ENCODE data around the gene DKC1. TPM values are rescaled to one million over a fixed set of nuclear protein-coding genes. Genes with fewer than 3 reads are reported as not detected.
A peak's percentile ranks its signal among the peaks of the same experiment; 100 is the strongest.

The DKC1 gene
- 10 to 100 TPM; 19.5 to 34.3 TPM for total RNA-seq
- long read RNA-seq, transcript DKC1-201 (15 exons, 2,577 nt) = major isoform, 20 of 51 reads
- long read RNA-seq, partial matches to known transcripts = 29 of 51 reads
- long read RNA-seq, other reads (novel, unspliced or antisense) = 2 of 51 reads

GRCh38 chrX:154762537-154763296 is at the start of gene DKC1:
DKC1 (plus strand) TSS chrX:154762864; CDS start chrX:154762966, 102 bp downstream.
- ATAC-seq (peak; percentile 97 to 99), DNase-seq (peak; percentile 96)
- intact Hi-C loops (cut with DNase I) = no loop called here

DNA sequence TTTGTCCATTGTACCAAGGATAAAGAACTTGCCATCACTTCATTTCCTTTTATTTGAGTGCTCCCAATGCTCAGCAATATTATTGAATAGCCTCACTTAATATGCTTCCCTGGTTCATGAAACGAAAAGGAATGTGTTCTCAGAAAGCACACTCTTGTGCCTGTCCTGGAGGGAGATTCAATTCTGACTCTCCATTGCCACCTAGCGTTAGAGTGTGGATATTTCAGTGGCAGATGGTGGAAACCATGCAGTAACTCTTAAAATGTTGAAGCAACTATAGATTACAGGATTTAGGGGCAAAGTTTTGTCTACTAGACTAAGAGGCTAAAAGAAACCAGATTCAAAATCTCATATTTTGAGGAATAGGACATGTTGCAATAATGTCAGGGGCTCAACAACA is 47.7 kb upstream of the DKC1 start:
- no peak for DNase-seq
- peak; percentile 40 to 48 for ATAC-seq
- intact Hi-C loops (cut with DNase I) = no loop called here

DNA sequence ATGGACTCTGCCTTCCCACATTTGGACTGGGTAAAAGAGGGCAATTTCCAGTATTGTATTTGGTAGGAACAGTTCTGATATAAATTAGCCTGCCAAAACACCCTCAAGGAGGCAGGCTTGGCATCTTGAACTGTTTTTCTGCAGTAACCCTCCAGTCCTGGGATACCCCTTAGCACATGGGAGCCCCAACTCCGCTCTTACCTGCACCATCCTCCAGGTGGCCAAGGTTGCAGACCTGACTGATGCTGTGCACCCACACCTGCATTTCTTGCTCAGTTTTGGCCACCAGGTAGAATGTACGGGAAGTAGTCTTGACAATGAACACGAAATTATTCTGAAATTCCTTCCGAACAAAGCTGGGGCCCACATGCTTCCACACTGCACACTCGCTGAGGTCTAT is 46.8 kb upstream of the DKC1 start:
- no peak for DNase-seq
- ATAC-seq = no peak
- intact Hi-C loops (cut with DNase I) = no loop called here

GRCh38 chrX:154717824-154718223 is 44.8 kb upstream of the DKC1 start:
- intact Hi-C loops (cut with DNase I) = no loop called here
- DNase-seq (no peak), ATAC-seq (peak in 1 of 2 donors; percentile 17)

GRCh38 chrX:154718616-154719015 is 44.0 kb upstream of the DKC1 start:
- peak; percentile 10 to 44 for ATAC-seq

DNA sequence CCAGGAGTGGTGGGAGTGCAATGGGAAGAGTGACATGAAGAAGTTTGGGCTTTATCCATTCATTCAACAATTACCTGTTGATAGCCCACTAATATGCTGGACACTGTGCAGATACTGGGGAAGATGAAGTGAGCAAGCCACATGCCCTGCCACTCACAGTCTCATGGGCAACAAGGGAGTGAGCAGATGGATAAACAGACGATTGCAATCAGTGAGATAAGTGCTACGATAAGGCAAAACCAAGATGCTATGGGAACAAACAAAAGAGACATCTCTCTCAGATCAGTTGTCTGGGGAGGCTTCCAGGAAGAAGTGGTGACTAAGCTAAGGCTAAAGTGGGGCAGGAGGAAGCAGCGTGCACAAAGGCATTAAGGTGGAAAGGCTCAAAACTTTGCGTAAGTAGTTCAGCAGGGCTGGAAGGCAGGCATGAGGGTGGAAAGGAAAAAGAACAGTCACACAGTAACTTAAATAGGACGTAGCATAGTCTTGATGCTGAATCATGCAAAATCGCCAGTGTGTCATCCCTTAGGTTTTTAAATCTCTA is 43.5 kb upstream of the DKC1 start:
- DNase-seq (no peak), ATAC-seq (peak in 1 of 2 donors; percentile 54)
- intact Hi-C loops (cut with DNase I) = no loop called here

More at GRCh38 chrX:154718616-154719015, 44.0 kb upstream of the DKC1 start:
- DNase-seq = no peak
- intact Hi-C loops (cut with DNase I) = no loop called here

- DNase-seq = no peak
- no peak for ATAC-seq
- intact Hi-C loops (cut with DNase I) = no loop called here
Measured at GRCh38 chrX:154720067-154720466, 42.6 kb upstream of the DKC1 start.

GRCh38 chrX:154721155-154721554 is 41.5 kb upstream of the DKC1 start:
- intact Hi-C loops (cut with DNase I) = no loop called here
- ATAC-seq (no peak), DNase-seq (no peak)

GRCh38 chrX:154724993-154725756 is 37.5 kb upstream of the DKC1 start:
- DNase-seq (no peak), ATAC-seq (no peak)
- intact Hi-C loops (cut with DNase I) = no loop called here

DNA sequence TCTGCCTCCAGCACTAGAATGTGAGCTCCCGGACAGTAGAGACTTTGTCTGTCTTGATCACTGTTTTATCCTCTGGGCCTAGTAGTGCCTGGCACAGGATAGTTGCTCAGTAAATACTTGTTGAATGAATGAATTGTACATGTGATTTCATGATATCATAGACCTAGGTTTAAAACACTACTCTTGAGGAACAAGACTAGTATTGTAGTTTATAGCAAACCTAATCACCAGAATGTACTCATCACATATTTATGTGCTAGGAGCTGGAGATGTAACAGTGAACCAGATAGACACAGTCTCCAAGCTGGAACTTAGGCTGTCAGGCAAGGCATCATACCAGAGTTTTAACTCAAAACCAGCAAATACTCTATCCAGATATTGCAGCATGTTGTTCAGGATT is 35.2 kb upstream of the DKC1 start:
- intact Hi-C loops (cut with DNase I) = no loop called here
- ATAC-seq = no peak
- no peak for DNase-seq

DNA sequence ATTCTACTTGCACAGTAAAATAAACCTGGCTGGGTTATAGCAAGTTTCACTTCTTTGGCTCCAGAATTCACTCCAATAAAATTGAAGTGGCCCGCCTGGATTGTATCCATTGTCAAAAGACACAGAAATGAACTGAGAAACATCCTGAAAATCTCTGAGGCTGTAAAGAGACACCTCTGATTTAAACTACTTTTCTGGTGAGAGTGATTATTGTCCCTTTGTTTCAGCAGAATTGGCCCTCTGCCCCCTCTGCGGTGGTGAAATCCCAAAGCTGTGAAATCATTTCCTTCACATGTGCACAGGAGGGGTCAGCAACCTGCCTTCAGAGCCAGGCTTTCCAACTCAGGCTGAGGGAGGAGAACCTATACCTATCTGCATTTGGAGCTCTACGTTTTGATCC is 34.8 kb upstream of the DKC1 start:
- ATAC-seq = peak; percentile 14 to 64
- peak; percentile 64 for DNase-seq
- intact Hi-C loops (cut with DNase I) = loop anchor here in 1 of 2 donors (2.0 kb wide), 1 partner anchor 23 kb away; the partner anchor contains the start of gene GAB3

- intact Hi-C loops (cut with DNase I) = loop anchor here in 1 of 2 donors (2.0 kb wide), 1 partner anchor 22 kb away; the partner anchor contains the start of gene GAB3
- DNase-seq (no peak), ATAC-seq (no peak)
Measured at GRCh38 chrX:154728431-154729190, 34.1 kb upstream of the DKC1 start.

DNA sequence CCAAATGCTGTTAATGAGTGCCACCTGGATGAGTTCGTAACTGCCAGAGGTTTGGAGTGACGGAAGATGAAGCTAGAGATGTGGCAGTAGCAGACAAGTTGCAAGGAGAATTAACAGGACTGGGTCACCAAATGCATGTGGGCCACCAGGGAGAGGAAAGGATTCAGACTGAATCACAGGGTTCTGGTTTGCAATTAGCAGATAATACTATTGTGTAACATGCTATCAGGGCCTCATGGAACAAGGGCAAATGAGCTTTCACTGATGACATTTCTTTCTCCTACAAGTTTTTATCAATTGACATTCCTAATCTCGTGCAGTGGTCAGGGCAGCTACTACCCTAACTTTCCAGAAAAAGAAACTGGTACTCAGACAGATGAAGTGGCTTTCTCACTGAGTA is 33.2 kb upstream of the DKC1 start:
- ATAC-seq (peak; percentile 1 to 27), DNase-seq (no peak)
- intact Hi-C loops (cut with DNase I) = loop anchor here in 1 of 2 donors (2.0 kb wide), 1 partner anchor 21 kb away; the partner anchor contains the start of gene GAB3

DNA sequence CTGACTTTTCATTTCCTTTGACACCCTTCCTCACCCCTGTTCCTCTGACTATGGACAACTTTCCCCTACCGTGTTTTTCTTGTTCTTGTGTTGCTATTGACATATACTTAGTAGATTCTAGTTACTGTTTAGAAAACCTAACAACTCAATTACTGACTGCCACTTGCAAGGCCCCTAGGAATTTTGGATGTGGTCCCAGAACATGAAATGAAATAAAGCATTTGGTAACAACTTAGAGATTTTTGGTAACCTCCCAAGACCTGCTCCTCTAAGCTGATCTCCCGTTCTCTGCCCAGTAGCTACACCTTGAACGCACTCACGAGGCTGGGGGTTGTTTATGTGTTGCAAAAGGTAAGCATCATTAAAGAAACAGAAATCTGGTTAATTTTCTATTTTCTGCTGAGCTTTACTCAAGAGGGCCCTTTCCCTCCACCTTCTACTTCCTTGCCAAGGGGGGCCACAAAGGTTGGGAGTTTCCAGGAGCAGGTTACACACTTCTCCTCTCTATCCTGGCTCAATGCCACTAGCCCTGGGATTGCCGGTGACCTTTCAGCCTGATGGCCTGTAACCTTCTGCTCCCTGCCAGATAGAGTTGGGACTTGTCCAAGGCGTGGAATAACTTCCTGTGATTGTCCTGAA is 32.3 kb upstream of the DKC1 start:
- ATAC-seq = peak; percentile 13 to 32
- intact Hi-C loops (cut with DNase I) = no loop called here
- peak; percentile 58 for DNase-seq

- ATAC-seq (no peak), DNase-seq (no peak)
- intact Hi-C loops (cut with DNase I) = no loop called here
Measured at GRCh38 chrX:154731184-154731583, 31.5 kb upstream of the DKC1 start.

DNA sequence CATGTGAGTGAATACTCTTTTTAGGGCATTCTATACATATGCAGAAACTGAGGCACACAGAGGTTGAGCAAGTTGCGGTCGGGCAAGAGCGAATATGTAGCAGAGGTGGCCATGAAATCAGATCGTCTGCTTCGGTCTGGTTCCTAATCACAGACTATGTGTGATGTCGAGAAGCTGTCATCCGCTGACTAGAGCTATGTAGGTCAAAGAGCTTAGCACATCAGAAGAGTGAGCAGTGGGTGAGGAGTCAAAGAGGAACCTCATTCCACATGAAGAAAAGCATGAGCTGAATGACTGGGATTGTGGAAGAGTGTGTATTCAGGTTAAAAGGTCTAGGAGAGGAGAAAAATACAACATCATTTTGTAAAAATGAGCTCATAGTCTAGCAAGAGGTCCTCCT is 30.8 kb upstream of the DKC1 start:
- DNase-seq (no peak), ATAC-seq (peak; percentile 52 to 64)
- intact Hi-C loops (cut with DNase I) = no loop called here

DNA sequence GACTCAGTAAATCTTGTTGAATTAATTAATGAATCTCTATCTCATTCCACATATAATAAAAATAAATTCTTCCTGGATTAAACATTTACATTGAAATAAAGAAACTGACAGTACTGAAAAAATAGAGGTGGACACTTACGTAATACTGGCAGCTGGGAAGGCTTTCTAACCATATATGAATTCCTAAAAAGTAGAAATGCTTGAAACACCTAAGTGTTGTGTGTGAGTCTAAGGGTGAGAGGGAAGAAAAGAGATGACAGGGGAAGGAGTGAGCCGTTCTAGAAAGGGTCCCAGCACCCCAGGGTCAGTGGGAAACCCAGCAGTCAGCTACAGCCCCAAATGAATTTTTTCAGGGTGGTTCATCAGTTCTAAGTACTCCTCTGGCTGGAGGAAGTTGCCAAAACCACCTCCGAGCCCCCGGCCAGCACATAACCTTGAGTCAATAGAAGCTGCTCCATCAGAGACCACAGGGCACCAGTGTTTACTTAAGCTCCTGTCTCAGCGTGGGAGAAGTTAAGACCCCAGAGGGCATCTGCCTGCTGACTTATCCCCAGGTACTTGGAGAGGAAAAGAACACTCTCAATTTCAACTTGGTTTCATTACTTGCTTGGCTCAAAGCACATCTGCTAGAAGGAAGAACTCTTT is 30.1 kb upstream of the DKC1 start:
- intact Hi-C loops (cut with DNase I) = no loop called here
- DNase-seq (no peak), ATAC-seq (no peak)

- DNase-seq = no peak
- no peak for ATAC-seq
- intact Hi-C loops (cut with DNase I) = no loop called here
Measured at GRCh38 chrX:154733066-154733425, 29.6 kb upstream of the DKC1 start.

Data from left cardiac atrium (tissue), 4 donors.